ENCODE results near the gene RALGAPB.

DNA sequence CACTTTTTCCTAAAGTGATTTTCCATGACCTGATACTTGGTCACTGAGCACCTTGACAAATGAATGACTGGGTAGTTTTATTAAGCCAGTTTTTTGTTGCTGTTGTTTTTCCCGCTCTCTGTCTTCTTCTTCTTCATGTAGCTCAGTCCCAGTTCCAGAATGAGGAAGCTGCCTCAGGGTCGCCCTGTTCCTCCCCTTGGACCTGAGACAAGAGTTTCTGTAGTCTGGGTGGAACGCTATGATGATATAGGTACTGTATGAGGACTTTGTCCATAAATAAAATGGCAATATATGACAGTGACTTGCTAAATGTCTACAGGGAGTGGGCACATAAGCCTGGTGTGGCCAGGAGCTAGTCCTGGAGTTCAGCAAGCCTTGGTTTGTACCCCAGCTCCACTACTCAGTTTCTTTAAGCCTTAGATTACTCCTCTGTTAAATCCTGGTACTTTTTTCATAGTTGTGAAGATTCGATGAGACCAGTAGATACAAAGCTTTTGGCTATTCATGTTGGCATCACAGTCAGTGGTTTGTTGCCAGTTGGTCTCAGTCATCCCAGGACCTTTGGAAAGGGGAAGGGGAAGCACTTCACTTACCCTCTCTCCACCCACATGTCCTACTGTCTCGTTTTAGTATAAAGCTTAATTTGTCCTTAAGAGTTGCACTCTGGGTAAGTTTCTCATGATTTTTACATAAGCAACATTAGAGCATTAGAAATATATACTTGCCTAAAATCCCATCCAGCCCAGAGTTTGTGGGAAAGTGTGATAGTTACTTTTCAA lies 97.3 kb downstream of the RALGAPB start:
- no peak for TF ChIP-seq POLR2A (IDR thresholded peaks at IDR 0.05; ENCODE audit: low read depth, low read length)
- TF ChIP-seq POLR2AphosphoS5 (IDR thresholded peaks at IDR 0.05; ENCODE audit: low read depth, low read length): no peak
- no peak for TF ChIP-seq TAF1 (IDR thresholded peaks at IDR 0.05; ENCODE audit: borderline replicate concordance, low read depth, low read length)
